GM04504 (cell line): ENCODE measurements around the gene NCOA1.
"Not testable (repeated sequence)": the region's sequence is repeated elsewhere in the genome, so short reads cannot be mapped to it uniquely, and the experiment has no call there.

Experiments used
- DNase-seq: peaks from one replicate; pipeline ENCODE4 v3.0.0-alpha.2; 2012; ENCODE audit warnings: low read depth

Gene NCOA1

GRCh38 chr2:24490690-24491541, at the start of gene NCOA1:
NCOA1 (plus strand) TSS chr2:24491254; CDS start chr2:24658678, 167,424 bp downstream.
- DNase-seq: peak; percentile 71

DNA sequence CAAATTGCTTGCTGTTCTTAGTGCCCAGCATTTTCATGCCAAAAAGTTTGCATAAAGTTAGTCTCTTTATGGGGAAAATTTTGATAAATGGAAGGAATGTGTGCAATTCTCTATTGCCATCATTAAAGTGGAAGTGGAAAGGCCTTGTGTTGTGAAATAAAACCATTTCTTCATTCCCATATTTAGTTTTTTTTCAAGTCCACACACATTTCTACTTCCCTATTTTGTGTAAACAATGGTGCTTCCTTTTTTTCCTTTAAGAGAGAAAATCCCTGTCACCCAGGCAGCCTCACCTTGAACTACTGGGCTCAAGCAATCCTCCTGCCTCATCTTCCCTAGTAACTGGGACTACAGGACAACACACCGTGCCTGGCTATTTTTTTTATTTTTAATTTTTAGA, 42.3 kb upstream of the NCOA1 start:
- no peak for DNase-seq

GRCh38 chr2:24449344-24449743, 41.7 kb upstream of the NCOA1 start:
- DNase-seq: no peak

GRCh38 chr2:24451805-24452501, 39.1 kb upstream of the NCOA1 start:
- DNase-seq: no peak

GRCh38 chr2:24452502-24452885, 38.6 kb upstream of the NCOA1 start:
- DNase-seq: no peak

GRCh38 chr2:24453379-24454073, 37.5 kb upstream of the NCOA1 start:
- DNase-seq: no peak

DNA sequence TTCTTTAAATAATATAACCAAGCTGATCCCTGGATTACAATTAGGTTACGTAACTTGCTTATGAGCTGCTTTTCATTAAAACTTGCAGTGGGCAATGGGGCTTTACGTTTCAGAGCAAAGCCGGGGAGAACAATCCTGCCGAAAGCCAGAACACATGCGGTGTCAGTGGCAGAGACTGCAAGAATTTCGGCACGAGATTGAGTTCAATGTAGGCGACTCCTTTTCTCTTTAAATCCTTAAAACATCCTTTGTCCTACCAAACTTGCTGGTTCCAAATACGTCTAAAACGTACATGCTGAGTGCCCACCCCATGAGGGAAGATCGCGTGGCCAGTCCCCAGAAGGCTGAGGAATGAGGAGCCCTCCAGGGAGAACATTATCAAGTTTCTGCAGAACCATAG, 36.8 kb upstream of the NCOA1 start:
- DNase-seq: no peak

DNA sequence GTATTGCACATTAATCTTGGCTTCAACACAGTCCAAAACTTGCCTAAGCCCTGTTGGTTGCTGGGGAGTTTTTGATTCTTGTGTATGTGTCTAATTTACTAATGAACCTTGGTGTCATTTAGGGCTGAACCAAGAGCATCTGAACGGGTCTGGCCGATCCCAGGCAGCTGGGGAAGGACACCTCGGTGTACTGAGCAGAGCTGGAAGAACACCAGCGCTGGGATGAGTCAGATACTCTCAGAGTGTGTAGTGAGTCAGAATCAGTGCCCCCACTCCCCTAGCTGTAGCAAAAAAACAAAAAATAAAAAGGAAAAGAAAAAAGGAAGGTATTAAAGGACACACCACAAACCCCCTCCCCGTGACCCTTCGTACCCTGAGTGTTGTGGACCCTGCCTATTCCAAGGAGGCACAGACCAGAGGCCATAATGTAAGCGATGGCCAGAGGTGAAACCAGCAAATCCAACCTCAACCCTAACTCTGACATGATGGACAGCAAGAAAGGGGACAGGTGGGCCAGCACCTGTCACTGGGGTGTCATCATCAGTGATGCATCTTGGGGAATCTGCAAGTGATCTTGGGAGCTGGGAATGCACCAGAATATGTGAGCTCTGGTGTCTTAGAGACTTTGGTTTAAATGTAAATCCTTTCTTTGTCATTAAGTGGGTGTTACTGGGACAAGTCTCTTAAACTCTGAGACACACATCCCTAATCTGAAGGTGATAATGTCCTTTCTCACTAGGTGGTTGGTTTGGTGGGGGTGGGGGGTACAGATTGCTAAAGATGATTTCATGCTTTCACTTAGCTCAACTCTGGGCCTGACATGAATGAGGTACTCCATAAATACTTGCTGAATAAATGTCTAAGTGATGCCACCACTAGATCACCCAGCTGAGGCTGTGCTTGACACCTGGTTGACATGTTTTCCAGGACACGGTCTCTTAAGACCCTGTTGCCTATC, 34.2 kb upstream of the NCOA1 start:
- peak; percentile 72 for DNase-seq

GRCh38 chr2:24457696-24458386, 33.2 kb upstream of the NCOA1 start:
- no peak for DNase-seq

- no peak for DNase-seq
These were observed 31.6 kb upstream of the NCOA1 start for GRCh38 chr2:24459224-24460161.

GRCh38 chr2:24461685-24462084, 29.4 kb upstream of the NCOA1 start:
- no peak for DNase-seq

DNA sequence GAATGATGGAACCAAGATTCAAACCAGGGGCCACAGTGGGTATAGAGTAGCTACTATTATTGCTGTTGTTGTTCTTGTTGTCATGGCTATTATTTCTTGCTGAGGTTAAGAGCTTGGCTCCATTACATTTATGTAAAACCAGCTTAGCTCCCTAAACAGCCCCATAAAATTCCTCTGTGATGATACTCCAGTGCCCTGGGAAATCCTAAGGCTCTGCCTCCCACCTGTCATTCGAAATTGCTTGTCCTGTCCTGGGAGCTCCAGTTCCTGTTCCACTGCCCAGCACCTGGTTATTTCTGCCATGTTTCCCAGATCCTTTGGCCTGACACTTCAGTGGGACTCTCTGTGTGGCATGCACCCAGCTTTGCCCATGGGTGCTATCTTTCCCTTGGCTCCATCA, 27.8 kb upstream of the NCOA1 start:
- DNase-seq: no peak

- DNase-seq: no peak
These were observed 23.9 kb upstream of the NCOA1 start for GRCh38 chr2:24466871-24467870.

GRCh38 chr2:24468453-24468852, 22.6 kb upstream of the NCOA1 start:
- DNase-seq: not testable (repeated sequence)

GRCh38 chr2:24469148-24469650, 21.9 kb upstream of the NCOA1 start:
- DNase-seq: no peak

DNA sequence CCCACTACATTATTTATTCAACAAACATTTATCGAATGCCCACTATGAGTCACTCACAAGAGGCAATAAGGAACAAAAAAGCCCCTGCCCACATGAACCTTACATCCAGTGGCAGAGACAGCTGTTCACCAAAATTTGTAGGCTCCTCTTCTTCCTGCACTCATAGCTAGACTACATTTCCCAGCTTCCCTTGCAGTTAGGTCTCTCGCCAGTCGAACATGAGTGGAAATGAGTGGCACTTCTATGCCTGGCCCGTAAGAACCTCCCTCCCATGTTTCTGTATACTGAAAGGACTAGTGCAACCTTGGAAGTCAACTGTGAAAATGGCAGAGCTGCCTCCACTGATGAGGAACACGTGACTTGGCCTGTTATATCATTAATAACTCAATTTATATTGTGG, 19.4 kb upstream of the NCOA1 start:
- no peak for DNase-seq

GRCh38 chr2:24472416-24472815, 18.6 kb upstream of the NCOA1 start:
- no peak for DNase-seq

DNA sequence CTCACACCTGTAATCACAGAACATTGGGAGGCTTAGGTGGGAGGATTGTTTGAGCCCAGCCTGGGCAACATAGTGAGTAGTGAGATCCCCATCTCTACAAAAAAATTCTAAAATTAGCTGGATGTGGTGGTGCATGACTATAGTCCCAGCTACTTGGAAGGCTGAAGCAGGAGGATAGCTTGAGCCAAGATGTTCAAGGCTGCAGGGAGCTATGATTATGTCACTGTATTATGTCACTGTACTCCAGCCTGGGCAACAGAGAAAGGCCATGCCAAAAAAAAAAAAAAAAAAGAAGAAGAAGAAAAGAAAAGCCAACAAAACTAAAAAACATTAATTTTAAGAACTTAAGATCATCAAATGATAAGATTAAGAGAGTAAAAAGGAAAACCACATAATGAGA, 17.4 kb upstream of the NCOA1 start:
- no peak for DNase-seq
